GM12891 (cell line): ENCODE results near the gene RNF151.
"Not testable (repeated sequence)": the region's sequence is repeated elsewhere in the genome, so short reads cannot be mapped to it uniquely, and the experiment has no call there.

Experiments
- POLR2A ChIP-seq: IDR thresholded peaks from 2 replicates; pipeline ENCODE4 v1.6.1; 2011; ENCODE audit warnings: low read depth, low read length, control low read depth
- POLR2AphosphoS5 ChIP-seq: IDR thresholded peaks from 2 replicates; pipeline ENCODE4 v1.6.1; 2011; ENCODE audit warnings: low read depth, low read length, control low read depth
- TAF1 ChIP-seq: IDR thresholded peaks from 2 replicates; pipeline ENCODE4 v1.6.1; 2011; ENCODE audit warnings: low read depth, low read length, control low read depth

- TF ChIP-seq TAF1, POLR2AphosphoS5, POLR2A: not testable (repeated sequence)
Measured at GRCh38 chr16:1957434-1958142, 9.1 kb upstream of the RNF151 start.
